Osteocyte (in vitro differentiated cells): ENCODE results near the gene LTC4S. TPM values are rescaled to one million over a fixed set of nuclear protein-coding genes. Genes with fewer than 3 reads are reported as not detected.

Experiments
- DNase-seq: peaks from one replicate; pipeline ENCODE4 v3.0.0; 2021; ENCODE audit warnings: mixed read lengths; ENCODE audit not compliant: unreplicated experiment; ENCODE audit errors: extremely low spot score
- H3K27ac Mint-ChIP-seq: one replicate; pipeline ENCODE4 v1.8.0; 2021; ENCODE audit warnings: mild to moderate bottlenecking, mixed read lengths; ENCODE audit not compliant: unreplicated experiment
- H3K27me3 Mint-ChIP-seq: one replicate; pipeline ENCODE4 v1.8.0; 2021; ENCODE audit warnings: mixed read lengths; ENCODE audit not compliant: unreplicated experiment
- H3K36me3 Mint-ChIP-seq: one replicate; pipeline ENCODE4 v1.8.0; 2021; ENCODE audit warnings: mixed read lengths; ENCODE audit not compliant: unreplicated experiment
- H3K4me1 Mint-ChIP-seq: one replicate; pipeline ENCODE4 v1.8.0; 2021; ENCODE audit warnings: mixed read lengths; ENCODE audit not compliant: unreplicated experiment
- H3K4me3 Mint-ChIP-seq: one replicate; pipeline ENCODE4 v1.8.0; 2021; ENCODE audit warnings: mild to moderate bottlenecking, moderate library complexity, mixed read lengths; ENCODE audit not compliant: unreplicated experiment
- H3K9me3 Mint-ChIP-seq: one replicate; pipeline ENCODE4 v1.8.0; 2021; ENCODE audit warnings: mixed read lengths; ENCODE audit not compliant: unreplicated experiment
- microRNA-seq: library from miRNA; unstranded; fragments of <30 nt; microRNA quantifications from one replicate; pipeline ENCODE4 v1.1.0, GENCODE V29; 2020; ENCODE audit not compliant: unreplicated experiment
- total RNA-seq: library from RNA; stranded (reverse); gene quantifications from 2 replicates; pipeline ENCODE4 v1.2.1, GENCODE V29; 2021
- TF ChIP-seq, protein P1 (sequence below): fragments of 200-600 bp; sonication (generic); IDR thresholded peaks from 2 replicates; pipeline ENCODE4 v1.5.0; 2021; ENCODE audit warnings: antibody characterized with exemption, mild to moderate bottlenecking, moderate library complexity

Gene LTC4S
- total RNA-seq, 1 donor from 2014 or later, result 2.4 TPM

DNA sequence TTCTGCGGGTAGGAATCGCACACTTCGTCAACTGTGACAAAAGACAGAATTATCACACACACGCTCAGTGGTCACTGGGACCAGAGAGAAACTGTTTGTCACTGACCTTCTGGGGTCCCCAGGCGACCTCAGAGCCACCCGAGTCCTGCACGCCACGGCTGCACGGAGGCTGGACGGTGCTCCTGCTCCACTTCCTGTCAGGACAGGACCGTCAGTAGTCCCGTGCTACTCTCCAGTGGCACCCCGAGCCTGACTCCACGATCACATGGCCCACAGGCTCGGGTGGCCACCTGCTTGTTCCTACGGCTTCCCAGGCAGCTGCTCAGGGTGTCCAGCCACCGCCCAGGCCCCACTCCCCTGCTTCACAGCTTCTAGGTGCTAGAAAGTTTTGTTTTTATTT is 47.0 kb downstream of the LTC4S start:
- H3K4me3 Mint-ChIP-seq, result no peak overlapping the region
- peaks cover 5% of the 10 kb centered on the region for H3K9me3 Mint-ChIP-seq
- peak overlapping the region; percentile 31 for H3K27ac Mint-ChIP-seq
- H3K4me1 Mint-ChIP-seq, result no peaks in the 10 kb centered on the region
- no peaks in the 10 kb centered on the region for H3K27me3 Mint-ChIP-seq
- TF ChIP-seq, protein P1, sequence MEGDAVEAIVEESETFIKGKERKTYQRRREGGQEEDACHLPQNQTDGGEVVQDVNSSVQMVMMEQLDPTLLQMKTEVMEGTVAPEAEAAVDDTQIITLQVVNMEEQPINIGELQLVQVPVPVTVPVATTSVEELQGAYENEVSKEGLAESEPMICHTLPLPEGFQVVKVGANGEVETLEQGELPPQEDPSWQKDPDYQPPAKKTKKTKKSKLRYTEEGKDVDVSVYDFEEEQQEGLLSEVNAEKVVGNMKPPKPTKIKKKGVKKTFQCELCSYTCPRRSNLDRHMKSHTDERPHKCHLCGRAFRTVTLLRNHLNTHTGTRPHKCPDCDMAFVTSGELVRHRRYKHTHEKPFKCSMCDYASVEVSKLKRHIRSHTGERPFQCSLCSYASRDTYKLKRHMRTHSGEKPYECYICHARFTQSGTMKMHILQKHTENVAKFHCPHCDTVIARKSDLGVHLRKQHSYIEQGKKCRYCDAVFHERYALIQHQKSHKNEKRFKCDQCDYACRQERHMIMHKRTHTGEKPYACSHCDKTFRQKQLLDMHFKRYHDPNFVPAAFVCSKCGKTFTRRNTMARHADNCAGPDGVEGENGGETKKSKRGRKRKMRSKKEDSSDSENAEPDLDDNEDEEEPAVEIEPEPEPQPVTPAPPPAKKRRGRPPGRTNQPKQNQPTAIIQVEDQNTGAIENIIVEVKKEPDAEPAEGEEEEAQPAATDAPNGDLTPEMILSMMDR, result no peak
- no peak for DNase-seq
- H3K36me3 Mint-ChIP-seq, result peaks cover 40% of the 10 kb centered on the region

DNA sequence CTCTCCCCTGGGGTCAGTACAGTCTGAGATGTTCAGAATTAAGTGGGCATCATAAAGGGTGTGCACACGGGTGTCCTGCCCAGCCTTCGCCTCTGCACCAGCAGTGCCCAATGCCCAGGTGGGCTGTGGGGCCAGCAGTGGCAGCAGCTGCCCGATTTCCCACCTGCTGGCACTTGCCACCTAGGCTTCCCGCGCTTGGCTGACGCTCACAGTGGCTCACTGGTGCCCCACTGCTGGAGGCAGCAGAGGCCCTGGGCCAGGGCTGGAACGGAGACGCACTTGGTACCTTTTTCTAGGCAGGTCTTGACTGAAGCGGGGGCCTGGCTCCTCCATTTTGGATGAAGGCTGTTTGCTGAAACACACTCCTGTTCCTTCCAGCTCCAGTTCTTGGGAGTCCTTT is 47.8 kb downstream of the LTC4S start:
- peaks cover 38% of the 10 kb centered on the region for H3K36me3 Mint-ChIP-seq
- H3K4me3 Mint-ChIP-seq, result no peak overlapping the region
- H3K27ac Mint-ChIP-seq, result no peak overlapping the region
- H3K27me3 Mint-ChIP-seq, result no peaks in the 10 kb centered on the region
- no peak for DNase-seq
- H3K4me1 Mint-ChIP-seq, result no peaks in the 10 kb centered on the region
- TF ChIP-seq, protein P1, result no peak
- peaks cover 6% of the 10 kb centered on the region for H3K9me3 Mint-ChIP-seq

Small RNA genes lying within 50 kb of the gene (microRNA-seq; reads per million reads assigned to microRNA genes)
- gene MIR1229, result 13.2 reads per million, percentile 21 among the genes with 10 or more reads in this experiment

Other genes starting within 250 kb of the LTC4S start
- gene RUFY1, start 243.4 kb upstream of the LTC4S start, total RNA-seq, result 46.5 and 55.4 TPM in 2 replicates
- 474 and 509 TPM in 2 replicates for gene HNRNPH1, start 170.3 kb upstream of the LTC4S start, total RNA-seq
- not detected in 2 replicates for gene CBY3, start 113.0 kb upstream of the LTC4S start, total RNA-seq
- 809 and 868 TPM in 2 replicates for gene CANX, start 95.0 kb upstream of the LTC4S start, total RNA-seq
- gene MAML1, start 61.2 kb upstream of the LTC4S start, total RNA-seq, result 33.1 and 34.1 TPM in 2 replicates
- 185 and 198 TPM in 2 replicates for gene MGAT4B, start 12.9 kb downstream of the LTC4S start, total RNA-seq
- 447 and 458 TPM in 2 replicates for gene SQSTM1, start 26.9 kb downstream of the LTC4S start, total RNA-seq
- gene MRNIP, start 64.8 kb downstream of the LTC4S start, total RNA-seq, result 25.8 and 27.6 TPM in 2 replicates
- 135 and 136 TPM in 2 replicates for gene TBC1D9B, start 113.9 kb downstream of the LTC4S start, total RNA-seq